H1 (cell line): ENCODE data around the gene SMURF2. TPM values are rescaled to one million over a fixed set of nuclear protein-coding genes. Genes with fewer than 3 reads are reported as not detected.

Experiments
- RFX5 ChIP-seq: IDR thresholded peaks from 2 replicates; pipeline ENCODE4 v1.6.1; 2011; ENCODE audit warnings: low read depth, low read length, improper control_type of control experiment, borderline replicate concordance
- polyA plus RNA-seq, 7 experiments: library from polyadenylated mRNA; depleted of rRNA in 3 of 7; stranded (reverse) in 5 of 7; unstranded in 2 of 7; fragments of >200 nt in 5 of 7; fragments of 200-250 nt in 2 of 7; gene quantifications; 1 replicate in 5 of 7; 2 replicates in 1 of 7; 4 replicates in 1 of 7; pipeline versions ENCODE4 v1.2.1 to v1.2.3, GENCODE V29; 2011 to 2013; ENCODE audit warnings: missing spikeins in 2 of 7, mixed read lengths in 2 of 7
- total RNA-seq: library from RNA; stranded (reverse); fragmentation: NEBNext Ultra II Directional; extraction: Animal tissue kit (Norgen Biotek cat#: 25700); gene quantifications from 2 replicates; pipeline ENCODE4 v1.2.1, GENCODE V29; 2021

Gene SMURF2
- total and polyA plus RNA-seq, 2 of the 8 experiments (the other 6 are each of a cell fraction or from before 2014, with no cell fraction given), result 7.2 to 29.2 TPM

- TF ChIP-seq RFX5, result no peak
Measured at GRCh38 chr17:64572682-64573154, 89.4 kb downstream of the SMURF2 start (continued).
